ENCODE data around the gene METTL24.
"Not testable (repeated sequence)": the region's sequence is repeated elsewhere in the genome, so short reads cannot be mapped to it uniquely, and the experiment has no call there.

METTL24 gene

DNA sequence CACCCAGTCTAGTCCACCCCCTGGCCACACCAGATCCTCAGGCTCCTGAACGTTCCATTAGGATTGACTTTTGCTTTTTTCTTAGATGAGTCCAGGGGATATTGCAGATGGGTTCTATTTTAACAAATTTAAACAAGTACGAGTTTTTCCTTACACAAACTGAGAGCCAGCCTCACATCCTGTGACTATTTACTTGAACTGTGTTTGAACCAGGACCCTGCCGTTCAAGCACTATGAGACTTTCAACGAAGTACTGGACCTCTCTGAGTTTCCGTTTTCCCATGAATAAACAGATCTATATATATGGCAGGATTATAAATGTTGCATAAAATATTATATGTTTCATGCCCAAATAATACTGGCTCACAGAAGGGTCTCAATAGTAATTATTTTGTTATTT is 1.4 kb upstream of the METTL24 start:
- DNase-seq, result no peak

DNA sequence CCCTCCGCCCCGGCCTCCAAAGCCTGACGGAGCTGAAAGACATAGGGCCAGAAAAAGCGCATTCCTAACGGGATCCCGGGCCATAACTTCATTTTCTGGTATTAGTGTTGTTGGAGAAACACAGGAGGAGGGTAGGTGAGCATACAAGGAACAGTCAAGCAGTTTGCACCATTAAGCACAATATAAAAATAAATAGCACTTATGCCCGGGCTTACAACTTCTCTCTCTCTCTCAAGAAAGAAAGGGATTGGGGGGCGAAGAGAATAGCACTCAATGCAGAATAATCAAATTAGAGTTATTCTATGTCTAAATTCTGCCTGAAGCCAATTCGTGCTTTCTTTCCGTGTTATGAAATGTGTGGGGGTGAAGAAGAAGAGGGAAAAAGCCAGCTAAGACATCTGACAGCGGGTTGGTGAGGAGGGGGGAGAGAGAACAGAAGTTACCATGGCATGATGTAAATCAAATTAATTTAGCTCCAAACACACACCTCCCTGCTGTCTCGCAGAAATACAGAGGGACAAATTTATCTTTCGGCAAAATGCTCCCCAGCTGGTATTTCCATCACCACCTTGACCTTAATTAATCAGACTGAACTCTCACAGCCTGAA is 508 bp upstream of the METTL24 start:
- no peak for DNase-seq

DNA sequence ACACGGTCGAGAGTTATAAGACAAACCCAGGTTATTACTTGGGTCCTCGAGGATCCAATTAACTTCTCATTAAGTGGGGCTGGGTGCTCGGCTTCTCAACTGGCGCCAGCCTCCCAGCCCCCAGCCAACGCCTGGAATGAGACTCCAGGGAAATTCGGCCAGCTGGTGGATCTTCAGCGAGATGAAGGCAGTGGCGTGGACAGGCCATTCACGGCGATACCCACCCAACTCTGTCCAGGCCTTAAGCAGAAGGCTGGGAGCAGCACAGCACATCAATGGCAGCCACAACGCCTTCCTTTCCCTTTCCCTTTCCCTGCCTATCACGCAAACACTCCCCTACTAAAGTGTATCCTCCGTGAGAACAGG is 868 bp downstream of the METTL24 start:
- DNase-seq, result no peak

DNA sequence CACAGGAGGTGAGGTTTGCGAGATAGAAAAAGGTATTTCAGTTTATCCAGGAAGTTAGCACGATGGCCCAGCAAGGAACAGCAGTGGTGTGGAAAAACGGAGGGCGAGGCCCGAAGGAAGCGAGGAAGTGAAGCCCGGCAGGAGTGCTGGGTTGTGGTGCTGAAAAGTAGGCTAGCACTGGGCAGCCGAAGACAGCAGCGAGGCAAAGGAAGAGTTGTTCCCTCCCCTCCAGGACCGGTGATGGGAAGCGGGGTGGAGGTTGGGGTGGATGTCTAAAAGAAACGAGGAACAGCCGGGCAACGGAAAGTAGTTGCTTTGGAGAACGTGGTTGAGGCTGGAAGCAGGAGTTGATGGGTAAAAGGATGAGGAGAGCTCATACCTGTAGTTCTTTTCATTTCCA is 1.4 kb downstream of the METTL24 start:
- no peak for DNase-seq

DNA sequence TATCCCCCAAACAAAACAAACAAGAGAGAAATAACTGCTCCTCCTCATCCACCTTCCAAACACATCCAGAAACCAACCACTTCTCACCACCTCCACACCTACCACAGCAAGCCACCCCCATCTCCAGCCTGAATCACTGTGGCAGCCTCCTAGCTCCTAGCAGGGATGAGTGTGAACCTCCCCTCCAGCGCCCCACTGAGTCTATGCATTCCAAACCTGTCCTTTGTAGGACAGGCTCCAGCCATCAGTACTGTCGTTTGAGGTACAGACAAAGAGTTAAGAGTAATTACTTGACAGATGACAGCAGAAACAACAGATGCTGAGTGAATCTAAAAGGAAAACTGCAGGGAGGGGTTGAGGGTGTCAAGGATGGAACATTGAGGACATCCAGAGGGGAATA is 2.4 kb downstream of the METTL24 start:
- DNase-seq, result no peak

DNA sequence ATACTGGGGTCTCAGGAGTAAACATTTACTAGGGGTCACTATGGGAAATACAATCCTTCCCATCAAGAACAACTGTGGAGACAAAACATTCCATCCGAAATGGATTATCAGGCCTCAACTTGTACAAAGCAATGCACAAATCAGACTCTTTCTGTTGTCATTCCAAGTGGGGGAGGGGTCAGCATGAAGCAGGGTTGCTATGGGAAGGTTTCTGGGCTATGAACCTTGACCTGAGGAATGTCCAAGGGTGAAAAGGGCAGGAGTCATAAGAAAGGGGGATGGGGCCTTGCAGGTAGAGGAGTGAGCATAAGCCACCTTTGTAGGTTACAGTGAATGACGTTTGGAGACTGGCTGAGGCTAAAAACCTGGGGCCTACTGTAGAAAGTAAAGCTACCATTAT is 3.1 kb downstream of the METTL24 start:
- no peak for DNase-seq

DNA sequence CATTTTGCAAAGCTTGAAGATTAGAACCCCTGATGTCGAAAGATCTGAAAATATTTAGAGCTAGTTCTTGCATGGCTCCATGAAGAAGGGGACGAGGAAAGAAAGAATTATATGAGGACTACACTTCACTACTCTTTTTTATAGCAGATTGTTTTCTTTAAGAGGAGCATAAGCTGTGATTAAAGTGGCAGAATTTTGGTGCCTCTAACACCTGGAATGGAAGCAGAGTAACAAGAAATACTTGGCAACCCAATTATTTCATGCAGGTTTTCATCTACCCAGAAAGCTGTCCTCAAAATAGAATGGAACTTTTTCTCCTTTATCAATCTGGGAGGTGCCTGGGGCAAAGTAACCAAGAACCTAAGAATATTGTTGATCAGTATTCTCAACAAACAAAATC is 4.0 kb downstream of the METTL24 start:
- no peak for DNase-seq

DNA sequence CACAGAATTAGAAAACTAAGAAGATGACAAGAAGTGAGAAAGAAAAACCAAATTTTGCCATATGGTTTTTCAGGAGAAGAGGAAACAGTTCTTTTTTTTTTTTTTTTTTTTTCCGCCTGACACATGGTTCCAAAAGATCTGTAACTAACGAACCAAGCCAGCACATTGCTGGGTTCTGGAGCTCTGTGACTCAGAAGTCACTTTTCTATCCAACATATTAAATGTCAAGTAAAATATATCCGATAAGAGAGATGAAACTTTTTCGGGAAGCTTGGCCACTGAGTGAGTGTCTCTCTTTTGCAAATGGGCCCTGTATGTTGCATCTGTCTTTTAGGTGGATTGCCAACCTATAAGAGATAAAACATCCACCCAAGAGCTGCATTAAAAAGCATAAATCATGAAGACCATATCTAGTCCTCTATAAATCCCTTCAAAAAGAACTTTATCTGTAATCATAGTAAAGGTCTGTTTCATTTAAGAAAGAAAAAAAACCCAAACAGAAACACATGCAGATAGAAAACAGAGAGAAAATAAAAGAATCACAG is 4.6 kb downstream of the METTL24 start:
- no peak for DNase-seq

DNA sequence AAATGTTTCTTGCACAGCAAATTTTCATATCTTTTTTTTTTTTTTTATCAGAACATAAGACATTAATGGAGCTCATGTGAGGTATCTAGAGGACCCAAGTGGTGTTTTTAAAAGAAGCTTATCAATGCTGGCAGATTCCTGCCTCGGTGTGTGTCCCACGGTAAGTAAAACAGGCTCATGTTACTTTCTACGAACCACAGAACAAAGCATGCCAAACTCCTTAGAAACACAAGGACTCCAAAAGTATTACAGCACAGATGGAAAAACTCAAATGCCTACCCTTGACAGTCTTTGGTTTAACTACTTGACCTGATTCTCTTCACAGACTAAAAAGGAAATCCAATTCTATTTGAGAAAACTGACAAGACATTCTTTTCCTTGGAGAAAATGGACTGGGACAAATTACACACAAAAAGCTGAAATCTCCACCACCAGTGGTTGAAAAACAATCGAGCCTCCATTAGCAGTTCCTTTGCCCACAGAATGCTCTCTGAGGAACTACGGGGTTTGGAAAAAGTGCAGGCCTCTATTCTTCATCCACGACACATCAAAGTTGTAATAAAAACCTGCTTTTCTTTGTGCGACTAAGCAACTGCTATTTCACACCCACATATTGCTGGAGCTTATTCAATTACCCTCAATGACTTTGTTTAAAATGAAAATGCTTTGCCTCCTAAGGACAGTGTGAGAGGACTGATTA is 5.4 kb downstream of the METTL24 start:
- no peak for DNase-seq

DNA sequence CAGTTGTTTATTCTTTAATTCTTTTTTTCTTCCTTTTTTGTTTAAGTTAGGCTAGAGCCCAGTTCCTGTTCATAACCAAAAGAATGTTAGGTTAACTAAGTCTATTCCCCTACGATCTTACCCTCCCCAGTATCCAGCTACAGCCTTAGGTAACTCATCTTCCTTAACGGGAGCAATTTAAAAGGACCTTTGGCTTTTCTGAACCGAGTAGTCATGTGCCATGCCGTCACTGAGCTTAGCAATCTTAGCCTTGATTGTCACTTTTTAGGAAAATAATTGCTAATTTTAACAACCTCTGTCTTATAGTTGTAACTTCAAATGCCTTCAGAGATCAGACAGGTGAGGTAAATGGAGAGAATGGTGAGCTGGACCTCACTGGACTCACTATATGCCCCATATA is 6.2 kb downstream of the METTL24 start:
- DNase-seq, result no peak

DNA sequence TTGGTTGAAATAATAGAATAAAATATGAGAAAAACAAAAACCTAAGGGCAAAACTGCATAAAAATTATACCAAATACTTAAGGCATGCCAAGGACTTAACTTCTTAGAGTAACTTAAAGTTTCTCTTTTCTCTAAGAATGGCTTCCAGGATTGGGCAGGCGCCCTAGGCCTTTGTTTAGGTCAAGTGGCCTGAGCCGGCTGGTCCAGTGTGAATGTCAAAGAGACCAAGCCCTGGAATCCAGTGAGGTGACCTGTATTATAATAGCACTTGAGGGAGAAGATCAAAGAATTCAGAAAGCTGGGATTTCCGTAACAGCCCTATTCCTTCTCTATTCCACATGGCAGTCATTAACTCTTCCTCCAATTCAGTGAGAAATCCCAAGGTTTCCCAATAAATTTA is 6.6 kb downstream of the METTL24 start:
- no peak for DNase-seq

DNA sequence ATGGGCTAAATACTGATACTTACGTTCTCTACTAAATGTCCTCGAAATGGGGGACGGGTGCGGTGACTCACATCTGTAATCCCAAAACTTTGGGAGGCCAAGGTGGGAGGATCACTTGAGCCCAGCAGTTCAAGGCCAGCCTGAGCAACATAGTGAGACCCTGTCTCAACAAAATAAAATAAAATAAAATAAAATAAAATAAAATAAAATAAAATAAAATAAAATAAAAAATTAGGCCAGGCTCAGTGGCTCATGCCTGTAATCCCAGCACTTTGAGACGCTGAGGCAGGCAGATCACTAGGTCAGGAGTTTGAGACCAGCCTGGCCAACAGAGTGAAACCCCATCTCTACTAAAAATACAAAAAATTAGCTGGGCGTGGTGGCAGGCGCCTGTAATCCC is 7.6 kb downstream of the METTL24 start:
- DNase-seq, result not testable (repeated sequence)

DNA sequence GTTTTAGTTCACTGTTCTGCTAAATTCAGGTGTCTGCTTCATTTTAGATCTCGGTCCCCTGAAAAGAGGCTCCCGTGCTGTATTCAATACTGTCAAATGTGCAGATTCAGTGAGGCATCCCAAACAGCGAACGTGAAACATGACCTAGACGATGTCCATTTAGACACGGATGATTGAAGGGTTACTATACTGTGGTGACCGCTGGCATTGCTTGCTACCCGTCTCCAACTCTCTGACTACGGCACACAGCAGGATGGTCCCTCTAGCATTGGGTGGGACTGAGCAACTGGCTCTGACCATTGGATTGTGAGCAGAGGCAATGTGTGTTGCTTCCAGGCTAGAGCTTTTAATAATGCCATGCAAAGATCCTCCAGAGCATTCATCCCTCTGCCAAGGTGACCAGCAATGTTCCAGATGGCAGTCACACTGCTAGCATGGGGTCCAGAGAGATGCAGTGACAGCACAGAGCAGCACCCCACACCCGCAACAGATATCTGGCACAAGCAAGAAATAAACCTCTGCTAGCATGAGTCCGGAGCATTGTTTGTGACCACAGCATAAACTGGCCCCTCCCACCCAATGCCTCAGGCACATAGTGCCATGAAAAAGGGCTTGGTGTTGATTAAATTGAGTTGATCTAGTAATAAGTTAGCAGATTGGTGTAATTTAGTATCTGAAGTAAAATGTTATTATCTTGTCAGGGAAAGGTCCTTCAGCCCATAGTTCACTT is 9.0 kb downstream of the METTL24 start:
- DNase-seq, result no peak

DNA sequence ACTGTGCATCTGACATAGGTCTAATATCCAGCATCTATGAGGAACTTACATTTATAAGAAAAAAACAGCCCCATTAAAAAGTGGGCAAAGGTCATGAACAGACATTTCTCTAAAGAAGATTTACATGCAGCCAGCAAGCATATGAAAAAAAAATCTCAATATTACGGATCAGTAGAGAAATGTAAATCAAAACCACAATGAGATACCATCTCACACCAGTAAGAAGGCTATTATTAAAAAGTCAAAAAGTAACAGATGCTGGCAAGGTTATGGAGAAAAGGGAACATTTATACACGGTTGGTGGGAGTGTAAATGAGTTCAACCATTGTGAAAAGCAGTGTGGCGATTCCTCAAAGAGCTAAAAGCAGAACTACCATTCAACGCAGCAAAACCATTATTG is 13.1 kb downstream of the METTL24 start:
- DNase-seq, result no peak

DNA sequence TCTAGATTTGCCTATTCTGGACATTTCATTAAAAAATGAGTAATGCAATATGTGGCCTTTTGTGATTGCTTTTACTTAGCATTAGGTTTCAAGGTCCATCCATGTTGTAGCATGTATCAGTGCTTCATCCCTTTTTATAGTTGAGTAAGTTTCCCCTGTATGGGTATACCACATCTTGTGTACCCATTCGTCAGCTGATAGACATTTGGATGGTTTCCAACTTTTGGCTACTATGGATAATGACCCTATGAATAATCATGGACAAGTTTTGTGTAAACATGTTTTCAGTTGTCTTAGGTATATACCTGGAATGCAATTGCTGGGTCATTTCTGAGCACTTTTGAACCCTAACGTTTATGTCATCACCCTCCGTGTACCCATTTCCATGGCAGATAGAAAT is 15.4 kb downstream of the METTL24 start:
- no peak for DNase-seq

DNA sequence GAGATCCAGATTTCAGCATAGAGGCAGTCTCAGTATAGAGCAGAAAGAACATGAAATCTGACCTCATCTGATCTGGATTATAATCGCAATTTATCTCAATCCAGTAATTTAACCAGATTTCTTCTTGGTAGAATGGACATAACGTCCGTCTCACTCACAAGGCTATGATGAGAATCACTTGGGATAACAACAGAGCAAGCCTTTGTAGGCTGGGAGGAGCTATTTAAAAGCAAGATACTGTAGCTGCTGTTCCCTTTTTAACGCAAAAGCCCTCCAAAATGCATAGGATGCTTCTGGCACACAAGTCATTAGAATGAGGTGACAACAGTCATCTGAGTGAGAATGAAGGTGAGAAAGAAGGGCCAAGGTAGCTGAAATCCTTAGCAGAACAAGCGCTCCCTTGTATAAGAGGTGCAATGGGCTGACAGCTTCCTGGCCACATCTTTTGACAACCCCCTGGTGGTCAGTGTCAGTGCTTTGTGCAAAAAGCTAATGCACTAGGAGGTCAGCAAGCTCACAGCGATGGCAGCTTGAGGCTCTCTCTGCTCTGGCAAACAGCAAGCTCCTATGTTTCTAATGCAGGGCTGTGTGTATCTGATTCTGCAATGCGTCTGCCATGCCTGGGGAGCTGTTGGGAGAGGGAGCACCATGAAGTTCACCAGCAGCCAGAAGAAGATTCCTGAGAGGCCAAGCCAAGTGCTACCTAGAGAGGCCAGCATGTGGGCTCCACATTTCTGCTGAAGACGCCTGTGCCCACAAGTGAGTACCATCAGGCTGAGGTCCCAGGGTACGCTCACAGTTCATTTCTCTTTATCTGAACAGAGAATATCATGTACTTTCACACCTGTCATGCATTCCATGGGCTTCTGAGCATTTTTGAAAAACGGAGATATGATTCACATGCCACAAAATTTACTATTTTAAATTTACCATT is 16.2 kb downstream of the METTL24 start:
- no peak for DNase-seq

DNA sequence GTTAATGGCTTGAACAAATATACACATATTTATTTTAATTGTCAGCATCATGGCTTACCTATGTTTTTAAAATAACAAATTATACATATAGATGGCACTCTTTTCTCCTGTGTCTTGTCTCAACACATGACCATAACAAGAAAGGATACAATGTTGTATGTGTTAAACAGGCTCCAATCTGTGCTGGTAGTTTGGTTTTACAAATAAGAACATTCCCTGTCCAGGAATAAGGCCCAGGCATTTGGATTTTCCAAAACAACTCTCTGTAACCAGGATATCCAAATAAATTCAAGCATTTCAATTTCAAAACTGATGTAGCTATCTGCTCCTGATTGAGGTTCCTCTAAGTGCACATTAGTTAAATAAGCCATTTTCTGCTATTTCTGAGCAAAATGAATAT is 17.1 kb downstream of the METTL24 start:
- DNase-seq, result no peak

DNA sequence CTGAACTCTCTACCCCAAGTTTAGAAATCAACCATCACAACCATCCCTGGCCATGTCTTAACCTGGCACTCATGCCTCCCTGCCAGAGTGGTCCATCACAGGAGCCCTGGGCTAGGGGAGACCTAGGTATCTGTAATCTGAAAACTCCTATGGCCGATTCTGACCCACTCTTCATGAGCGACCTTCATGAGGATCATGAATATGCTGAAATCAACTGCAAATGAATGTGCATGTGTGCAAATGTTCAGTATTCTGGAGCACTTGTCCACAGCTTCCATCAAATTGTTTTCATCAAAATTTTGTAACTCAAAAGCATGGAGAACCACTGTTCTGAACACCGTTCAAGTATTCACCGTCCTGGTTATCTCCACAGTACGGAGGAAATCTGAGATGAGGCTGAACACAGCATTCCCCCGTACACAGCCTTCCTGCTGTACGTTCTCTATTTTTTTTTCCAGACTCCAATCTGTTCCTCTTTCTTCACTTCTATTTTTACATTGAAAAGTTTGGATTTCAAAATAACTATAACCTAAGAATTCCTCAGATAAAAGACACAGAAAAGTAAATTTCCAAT is 17.7 kb downstream of the METTL24 start:
- DNase-seq, result no peak

DNA sequence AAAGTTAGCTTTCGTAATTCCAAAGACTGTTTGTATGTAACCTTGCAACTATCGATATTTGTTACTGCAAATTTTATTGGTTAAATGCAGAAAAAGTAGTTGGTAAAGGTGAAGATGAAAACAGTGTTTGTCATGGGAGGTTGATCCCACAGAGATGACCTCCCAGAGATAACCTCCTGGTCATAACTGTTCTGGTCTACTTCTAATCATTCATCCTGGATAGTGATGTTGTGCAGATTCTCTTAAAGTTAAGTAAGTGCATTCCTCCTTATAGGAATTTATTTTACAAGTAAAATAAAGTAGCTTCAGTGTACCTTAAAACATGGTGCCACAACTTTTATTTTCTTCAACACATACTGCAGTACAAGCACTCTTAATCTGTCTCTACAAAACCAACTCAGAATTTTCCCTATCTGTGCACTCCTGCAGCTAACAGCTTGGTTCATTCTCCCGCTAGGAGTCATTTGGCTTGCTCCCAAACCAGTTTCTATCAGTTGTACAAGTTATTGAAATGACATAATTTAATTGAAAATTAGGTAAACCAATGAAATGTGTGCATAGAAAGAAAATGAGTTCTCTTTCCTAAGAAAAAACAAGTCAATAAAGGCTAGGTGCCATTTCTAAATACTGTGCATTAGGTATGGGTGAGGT is 19.2 kb downstream of the METTL24 start:
- DNase-seq, result no peak

DNA sequence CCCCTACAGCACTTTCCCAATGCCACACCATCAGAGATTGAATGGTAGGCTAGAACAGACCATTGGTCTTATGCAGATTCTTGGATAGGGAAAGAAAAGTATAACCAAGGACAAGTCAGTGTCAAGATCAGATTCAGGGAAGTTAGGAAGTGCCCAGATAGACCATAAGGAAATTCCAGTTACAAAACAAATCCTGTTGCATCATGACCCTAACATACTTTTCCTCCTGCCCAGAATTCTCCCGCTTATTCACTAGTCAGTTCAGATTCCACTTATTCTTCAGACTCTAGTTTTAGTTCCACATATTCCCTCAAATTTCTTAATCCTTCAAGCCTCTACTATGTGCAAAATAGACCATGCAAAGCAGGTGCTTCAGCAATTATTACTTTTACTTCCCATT is 20.7 kb downstream of the METTL24 start:
- DNase-seq, result no peak

DNA sequence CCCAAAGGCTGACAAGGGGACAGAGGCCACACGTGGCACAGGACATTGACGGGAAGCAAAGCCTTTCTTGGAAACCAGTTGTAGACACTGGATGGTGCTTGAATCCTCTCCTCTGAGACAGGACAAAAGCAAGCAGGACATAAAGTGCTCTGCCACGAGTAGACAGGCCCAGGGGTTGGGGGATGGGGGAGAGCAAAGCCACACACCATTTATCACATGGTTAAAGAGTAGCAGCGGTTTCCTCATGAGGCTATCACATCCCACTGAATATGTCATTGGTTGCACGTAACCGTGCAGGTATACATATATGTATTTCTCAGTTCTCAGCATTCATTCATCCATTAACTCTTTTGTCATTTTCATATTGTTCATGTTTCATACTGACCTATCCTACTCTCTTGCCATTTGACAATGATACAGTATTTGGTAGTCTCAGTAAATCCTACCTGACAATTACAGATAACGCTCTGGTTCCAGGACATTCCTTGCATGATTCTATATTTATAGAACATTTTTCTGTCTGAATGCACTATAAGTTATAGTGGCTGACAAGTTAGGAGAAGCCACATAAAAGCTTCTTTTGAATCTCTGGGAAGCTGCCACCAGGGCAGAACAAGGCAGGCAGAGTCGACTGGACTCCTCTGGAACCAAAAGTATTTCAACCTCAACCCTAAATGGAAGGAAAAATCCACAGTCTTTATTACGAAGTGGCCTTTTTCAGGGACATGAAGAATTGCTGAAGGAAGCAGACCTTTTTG is 23.5 kb downstream of the METTL24 start:
- DNase-seq, result no peak

Data from amniotic stem cell (primary cell).